DND-41 (cell line): ENCODE results near the gene TSPAN8.

Experiments used
- ATAC-seq: fragments of 200-7000 bp; cut with Tn5 transposase; 3 replicates; pipeline ENCODE4 v1.9.1; 2021; ENCODE audit warnings: low read depth; ENCODE audit not compliant: insufficient read depth
- DNase-seq: peaks from one replicate; pipeline ENCODE4 v3.0.0-alpha.2; 2020
- H2AFZ ChIP-seq: 2 replicates; pipeline ENCODE4 v1.6.0; 2012; ENCODE audit warnings: low read depth, low read length
- H3K27ac ChIP-seq: 2 replicates; pipeline ENCODE4 v1.5.1; 2012; ENCODE audit warnings: low read length, inconsistent platforms
- H3K27me3 ChIP-seq: fragments of 200-600 bp; sonication (generic); 2 replicates; pipeline ENCODE4 v1.6.0; 2012; ENCODE audit warnings: low read length, mild to moderate bottlenecking, inconsistent platforms; ENCODE audit not compliant: insufficient read depth, poor library complexity
- H3K36me3 ChIP-seq: 2 replicates; pipeline ENCODE4 v1.5.1; 2012; ENCODE audit warnings: low read length, inconsistent platforms; ENCODE audit not compliant: insufficient read depth
- H3K4me1 ChIP-seq: 2 replicates; pipeline ENCODE4 v1.5.1; 2012; ENCODE audit warnings: mild to moderate bottlenecking, low read length; ENCODE audit not compliant: insufficient read depth
- H3K4me2 ChIP-seq: 2 replicates; pipeline ENCODE4 v1.6.0; 2012; ENCODE audit warnings: mild to moderate bottlenecking, moderate library complexity, low read length, inconsistent platforms; ENCODE audit not compliant: insufficient read depth
- H3K4me3 ChIP-seq, 2 experiments: fragments of 200-600 bp in 1 of 2; shearing (Covaris generic) in 1 of 2; 2 replicates each; pipeline ENCODE4 v1.5.1; 2012 to 2016; ENCODE audit warnings: inconsistent platforms in 2 of 2, low read length in 2 of 2, mild to moderate bottlenecking in 2 of 2, low read depth in 1 of 2, moderate library complexity in 1 of 2
- H3K79me2 ChIP-seq: 2 replicates; pipeline ENCODE4 v1.6.0; 2012; ENCODE audit warnings: low read length, inconsistent platforms; ENCODE audit not compliant: insufficient read depth
- H3K9ac ChIP-seq: 2 replicates; pipeline ENCODE4 v1.6.0; 2012; ENCODE audit warnings: low read depth, mild to moderate bottlenecking, inconsistent platforms, low read length, moderate library complexity
- H3K9me3 ChIP-seq: 2 replicates; pipeline ENCODE4 v1.5.1; 2012; ENCODE audit warnings: low read length, moderate library complexity, mild to moderate bottlenecking, inconsistent platforms; ENCODE audit not compliant: insufficient read depth, severe bottlenecking
- H4K20me1 ChIP-seq: 2 replicates; pipeline ENCODE4 v1.6.0; 2012; ENCODE audit warnings: low read length; ENCODE audit not compliant: insufficient read depth
- CTCF ChIP-seq: IDR thresholded peaks from 2 replicates; pipeline ENCODE4 v1.5.1; 2012; ENCODE audit warnings: borderline replicate concordance, low read length, moderate library complexity, mild to moderate bottlenecking; ENCODE audit not compliant: poor library complexity, severe bottlenecking; ENCODE audit errors: extremely low read depth
- EZH2 ChIP-seq: IDR thresholded peaks from 3 replicates; pipeline ENCODE4 v1.6.1; 2012; ENCODE audit warnings: borderline replicate concordance, low read depth, mild to moderate bottlenecking, moderate library complexity, low read length, inconsistent platforms; ENCODE audit not compliant: severe bottlenecking

Gene TSPAN8

GRCh38 chr12:71130521-71131069, 27.2 kb downstream of the TSPAN8 start:
- Histone ChIP-seq H3K4me2 (no peak overlapping the region), H3K9me3 (no peaks in the 10 kb centered on the region), H3K36me3 (no peaks in the 10 kb centered on the region), H3K27ac (no peak overlapping the region), H4K20me1 (no peaks in the 10 kb centered on the region), H3K79me2 (no peaks in the 10 kb centered on the region), H2AFZ (no peak overlapping the region), H3K9ac (no peak overlapping the region), H3K4me1 (no peaks in the 10 kb centered on the region), H3K4me3 (no peak overlapping the region), H3K27me3 (no peaks in the 10 kb centered on the region)
- TF ChIP-seq CTCF (no peak), EZH2 (no peak)
- no peak for DNase-seq
- ATAC-seq, result no peak

GRCh38 chr12:71129364-71129763, 28.4 kb downstream of the TSPAN8 start:
- Histone ChIP-seq H3K27me3 (no peaks in the 10 kb centered on the region), H3K4me1 (no peaks in the 10 kb centered on the region), H3K4me3 (no peak overlapping the region), H3K9ac (no peak overlapping the region), H3K79me2 (no peaks in the 10 kb centered on the region), H3K36me3 (no peaks in the 10 kb centered on the region), H4K20me1 (no peaks in the 10 kb centered on the region), H3K4me2 (no peak overlapping the region), H3K9me3 (no peaks in the 10 kb centered on the region), H3K27ac (no peak overlapping the region), H2AFZ (no peak overlapping the region)
- DNase-seq (no peak), ATAC-seq (no peak)
- TF ChIP-seq EZH2 (no peak), CTCF (no peak)

GRCh38 chr12:71128191-71128788, 29.5 kb downstream of the TSPAN8 start:
- H3K9ac ChIP-seq, result no peak overlapping the region
- no peak overlapping the region for H3K4me2 ChIP-seq
- no peaks in the 10 kb centered on the region for H3K4me1 ChIP-seq
- no peak for DNase-seq
- H3K36me3 ChIP-seq, result no peaks in the 10 kb centered on the region
- H3K9me3 ChIP-seq, result no peaks in the 10 kb centered on the region
- TF ChIP-seq CTCF, result no peak
- no peak for TF ChIP-seq EZH2
- H4K20me1 ChIP-seq, result no peaks in the 10 kb centered on the region
- no peaks in the 10 kb centered on the region for H3K79me2 ChIP-seq
- no peaks in the 10 kb centered on the region for H3K27me3 ChIP-seq
- no peak overlapping the region for H3K4me3 ChIP-seq
- ATAC-seq, result no peak
- H3K27ac ChIP-seq, result no peak overlapping the region
- no peak overlapping the region for H2AFZ ChIP-seq

- Histone ChIP-seq H3K4me1 (no peaks in the 10 kb centered on the region), H3K36me3 (no peaks in the 10 kb centered on the region), H3K79me2 (no peaks in the 10 kb centered on the region), H3K27ac (no peak overlapping the region), H2AFZ (no peak overlapping the region), H3K4me2 (no peak overlapping the region), H3K4me3 (no peak overlapping the region), H3K9ac (no peak overlapping the region), H4K20me1 (no peaks in the 10 kb centered on the region), H3K27me3 (no peaks in the 10 kb centered on the region), H3K9me3 (no peaks in the 10 kb centered on the region)
- DNase-seq (no peak), ATAC-seq (no peak)
- TF ChIP-seq EZH2 (no peak), CTCF (no peak)
These were observed 31.9 kb downstream of the TSPAN8 start for GRCh38 chr12:71125949-71126348.
